ENCODE data around the gene SLC6A19. TPM values are rescaled to one million over a fixed set of nuclear protein-coding genes. Genes with fewer than 3 reads are reported as not detected.

SLC6A19 gene
- total and polyA plus RNA-seq, 2 experiments from 2014 or later: 5.2 to 5.8 TPM

DNA sequence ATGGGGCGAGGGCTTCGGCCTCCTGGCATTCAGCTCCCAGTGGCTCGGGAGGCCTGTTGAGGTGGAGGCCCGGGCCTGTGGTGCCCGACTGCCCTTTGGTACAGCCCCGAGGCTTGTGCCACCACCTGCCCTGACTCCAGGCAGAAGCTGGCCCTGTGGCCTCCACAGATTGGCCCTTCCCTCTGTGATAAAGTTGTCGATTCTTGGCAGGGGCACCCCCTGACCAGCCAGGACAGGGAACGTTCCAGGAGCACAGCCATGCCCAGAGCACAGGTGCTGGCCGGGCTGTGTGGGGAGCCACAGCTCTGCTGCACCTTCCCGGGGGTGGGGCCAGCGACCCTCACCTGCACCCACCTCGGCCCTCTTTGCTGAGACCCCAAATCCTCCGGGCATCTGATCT lies 56.4 kb downstream of the SLC6A19 start:
- WGBS (ENCODE audit: low lambda C conversion rate, missing lambda C conversion rate): 85% methylated on average over 13 of the region's 13 CpGs

GRCh38 chr5:1259806-1260480 lies 58.5 kb downstream of the SLC6A19 start:
- DNase-seq (ENCODE audit: low spot score): no peak
- Histone ChIP-seq H3K36me3 (replicated peaks; ENCODE audit: insufficient read depth, low read depth) (no peaks in the 10 kb centered on the region), H3K9me3 (ENCODE audit: low read depth) (no peaks in the 10 kb centered on the region), H4K20me1 (ENCODE audit: insufficient read depth, poor library complexity, severe bottlenecking) (no peaks in the 10 kb centered on the region), H3K4me2 (no peak overlapping the region), H2AFZ (no peak overlapping the region), H3K27ac (no peak overlapping the region), H3K4me1 (ENCODE audit: insufficient read depth) (no peaks in the 10 kb centered on the region), H3K9me2 (replicated peaks; ENCODE audit: insufficient read depth) (no peaks in the 10 kb centered on the region), H3K4me3 (no peak overlapping the region), H3K27me3 (no peaks in the 10 kb centered on the region), H3K79me2 (no peaks in the 10 kb centered on the region)
- WGBS (ENCODE audit: low lambda C conversion rate, missing lambda C conversion rate): 95% methylated on average over 17 of the region's 23 CpGs
- no peak for TF ChIP-seq CTCF (IDR thresholded peaks at IDR 0.05; ENCODE audit: poor library complexity)
- no peak for TF ChIP-seq EZH2phosphoT487 (IDR thresholded peaks at IDR 0.05; ENCODE audit: low read depth, severe bottlenecking, unreplicated experiment)
- TF ChIP-seq EZH2 (IDR thresholded peaks at IDR 0.05; ENCODE audit: borderline replicate concordance): no peak

More for the DNA sequence above, 56.4 kb downstream of the SLC6A19 start:
- Histone ChIP-seq H3K4me1 (ENCODE audit: insufficient read depth) (no peaks in the 10 kb centered on the region), H3K27me3 (no peaks in the 10 kb centered on the region), H3K36me3 (replicated peaks; ENCODE audit: insufficient read depth, low read depth) (no peaks in the 10 kb centered on the region), H3K9me2 (replicated peaks; ENCODE audit: insufficient read depth) (no peaks in the 10 kb centered on the region), H3K4me2 (no peak overlapping the region), H4K20me1 (ENCODE audit: insufficient read depth, poor library complexity, severe bottlenecking) (no peaks in the 10 kb centered on the region), H2AFZ (no peak overlapping the region), H3K79me2 (no peaks in the 10 kb centered on the region), H3K9me3 (ENCODE audit: low read depth) (no peaks in the 10 kb centered on the region), H3K4me3 (no peak overlapping the region), H3K27ac (no peak overlapping the region)
- TF ChIP-seq EZH2 (IDR thresholded peaks at IDR 0.05; ENCODE audit: borderline replicate concordance) (no peak), EZH2phosphoT487 (IDR thresholded peaks at IDR 0.05; ENCODE audit: low read depth, severe bottlenecking, unreplicated experiment) (no peak), CTCF (IDR thresholded peaks at IDR 0.05; ENCODE audit: poor library complexity) (no peak)
- no peak for DNase-seq (ENCODE audit: low spot score)

DNA sequence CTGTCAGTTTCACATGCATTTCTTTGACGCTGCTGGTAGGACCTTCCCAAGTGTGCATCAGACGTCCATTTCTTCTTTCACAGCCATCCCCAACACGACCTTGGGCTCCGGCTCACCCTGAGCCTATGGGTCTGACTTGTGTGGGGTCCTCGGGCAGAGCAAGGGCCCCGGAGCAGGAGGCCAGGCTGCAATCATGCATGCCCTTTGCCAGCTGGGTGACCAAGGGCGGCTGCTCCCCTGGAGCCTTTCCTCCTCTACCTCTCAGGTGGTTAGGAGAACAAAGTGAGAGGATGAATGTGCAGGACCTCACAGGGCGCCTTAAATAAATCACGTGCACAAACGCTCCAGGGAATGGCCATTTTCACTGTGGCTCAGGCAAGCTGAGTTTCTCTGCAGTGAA lies 60.2 kb downstream of the SLC6A19 start:
- H3K9me2 ChIP-seq (replicated peaks; ENCODE audit: insufficient read depth): no peaks in the 10 kb centered on the region
- H3K79me2 ChIP-seq: no peaks in the 10 kb centered on the region
- H2AFZ ChIP-seq: no peak overlapping the region
- H3K4me1 ChIP-seq (ENCODE audit: insufficient read depth): no peaks in the 10 kb centered on the region
- H3K9me3 ChIP-seq (ENCODE audit: low read depth): no peaks in the 10 kb centered on the region
- H3K4me3 ChIP-seq: no peak overlapping the region
- no peak overlapping the region for H3K4me2 ChIP-seq
- WGBS (ENCODE audit: low lambda C conversion rate, missing lambda C conversion rate): 90% methylated on average over 10 of the region's 10 CpGs
- no peak for DNase-seq (ENCODE audit: low spot score)
- H4K20me1 ChIP-seq (ENCODE audit: insufficient read depth, poor library complexity, severe bottlenecking): no peaks in the 10 kb centered on the region
- TF ChIP-seq EZH2 (IDR thresholded peaks at IDR 0.05; ENCODE audit: borderline replicate concordance) (no peak), EZH2phosphoT487 (IDR thresholded peaks at IDR 0.05; ENCODE audit: low read depth, severe bottlenecking, unreplicated experiment) (no peak), CTCF (IDR thresholded peaks at IDR 0.05; ENCODE audit: poor library complexity) (no peak)
- H3K27ac ChIP-seq: no peak overlapping the region
- no peaks in the 10 kb centered on the region for H3K36me3 ChIP-seq (replicated peaks; ENCODE audit: insufficient read depth, low read depth)
- H3K27me3 ChIP-seq: no peaks in the 10 kb centered on the region
